B cell (primary cell): ENCODE data around the gene WDR62. TPM values are rescaled to one million over a fixed set of nuclear protein-coding genes. Genes with fewer than 3 reads are reported as not detected.

Source experiments
- ATAC-seq: fragments of 200-7000 bp; cut with Tn5 transposase; one replicate; pipeline ENCODE4 v1.10.0; 2021; ENCODE audit warnings: low read depth, mild to moderate bottlenecking, moderate number of reproducible peaks, moderate library complexity
- CTCF ChIA-PET: fragments of 350-600 bp; sonication (Branson Sonifier 250); formaldehyde crosslinking; loops from one replicate; lab custom pipeline; 2021; ENCODE audit warnings: antibody characterized with exemption, inconsistent platforms; lab: Charles Lee
- POLR2A ChIA-PET: fragments of 350-600 bp; sonication (Branson Sonifier 250); formaldehyde crosslinking; loops from one replicate; lab custom pipeline; 2021; ENCODE audit warnings: antibody characterized with exemption; lab: Charles Lee
- DNase-seq: peaks from one replicate; pipeline ENCODE4 v3.0.0; 2013
- H2AFZ ChIP-seq: 2 replicates; pipeline ENCODE4 v1.6.1; 2012; ENCODE audit warnings: mild to moderate bottlenecking, low read depth, low read length; ENCODE audit not compliant: insufficient read depth, poor library complexity, severe bottlenecking
- H3K27ac ChIP-seq, 2 donors: 1 replicate in 1 of 2; 2 replicates in 1 of 2; pipeline ENCODE4 v1.5.1; 2012 to 2013; ENCODE audit warnings: low read length in 2 of 2, mild to moderate bottlenecking in 2 of 2, moderate library complexity in 1 of 2
- H3K27me3 ChIP-seq, 4 experiments: fragments of 200-600 bp in 1 of 4; sonication (generic) in 1 of 4; replicated peaks in 1 of 4; 1 replicate in 2 of 4; 2 replicates in 2 of 4; pipeline versions ENCODE4 v1.6.1 to v1.7.0; 2013 to 2016; ENCODE audit warnings: low read length in 3 of 4, mild to moderate bottlenecking in 2 of 4, mixed read lengths in 1 of 4, moderate library complexity in 1 of 4; ENCODE audit not compliant: insufficient read depth in 4 of 4, control insufficient read depth in 3 of 4; ENCODE audit errors: control extremely low read depth in 1 of 4
- H3K36me3 ChIP-seq, 2 experiments: replicated peaks in 1 of 2; 1 replicate in 1 of 2; 2 replicates in 1 of 2; pipeline versions ENCODE4 v1.6.1 to v1.7.1; 2013; ENCODE audit warnings: low read length in 1 of 2; ENCODE audit not compliant: insufficient read depth in 2 of 2, control insufficient read depth in 1 of 2; ENCODE audit errors: control extremely low read depth in 1 of 2, extremely low read depth in 1 of 2
- H3K4me1 ChIP-seq, 2 donors: fragments of 200-600 bp in 1 of 2; sonication (generic) in 1 of 2; 1 replicate in 1 of 2; 2 replicates in 1 of 2; pipeline versions ENCODE4 v1.5.1 to v1.6.1; 2013 to 2017; ENCODE audit warnings: low read length in 2 of 2; ENCODE audit not compliant: control insufficient read depth in 2 of 2, insufficient read depth in 2 of 2
- H3K4me2 ChIP-seq: replicated peaks from 2 replicates; pipeline ENCODE3; 2012; ENCODE audit warnings: mild to moderate bottlenecking, low read depth, low read length; ENCODE audit not compliant: poor library complexity, severe bottlenecking
- H3K4me3 ChIP-seq, 5 experiments: fragments of 200-600 bp in 1 of 5; sonication (generic) in 1 of 5; 1 replicate in 3 of 5; 2 replicates in 2 of 5; pipeline versions ENCODE4 v1.5.1 to v1.7.0; 2011 to 2016; ENCODE audit warnings: low read length in 4 of 5, mild to moderate bottlenecking in 4 of 5, low read depth in 2 of 5, control low read depth in 1 of 5, moderate library complexity in 1 of 5; ENCODE audit not compliant: insufficient read depth in 1 of 5; ENCODE audit errors: control extremely low read depth in 1 of 5, extremely low read depth in 1 of 5
- H3K79me2 ChIP-seq: fragments of 200-600 bp; sonication (generic); one replicate; pipeline ENCODE4 v1.6.0; 2016; ENCODE audit warnings: low read length; ENCODE audit not compliant: control insufficient read depth, insufficient read depth
- H3K9ac ChIP-seq: fragments of 200-600 bp; sonication (generic); 2 replicates; pipeline ENCODE4 v1.6.1; 2017; ENCODE audit warnings: mild to moderate bottlenecking, low read length, moderate library complexity
- H3K9me3 ChIP-seq, 3 donors: one replicate each; pipeline versions ENCODE4 v1.6.1 to v1.7.1; 2013; ENCODE audit warnings: low read length in 2 of 3; ENCODE audit not compliant: control insufficient read depth in 2 of 3, insufficient read depth in 1 of 3; ENCODE audit errors: control extremely low read depth in 1 of 3
- H4K20me1 ChIP-seq: 2 replicates; pipeline ENCODE4 v1.6.0; 2012; ENCODE audit warnings: mild to moderate bottlenecking, low read length; ENCODE audit not compliant: insufficient read depth, control insufficient read depth, poor library complexity, severe bottlenecking
- H3K27ac Mint-ChIP-seq: one replicate; pipeline ENCODE4 v1.8.0; 2021; ENCODE audit warnings: mixed read lengths
- H3K27me3 Mint-ChIP-seq: one replicate; pipeline ENCODE4 v1.8.0; 2021; ENCODE audit warnings: mixed read lengths
- H3K4me1 Mint-ChIP-seq: one replicate; pipeline ENCODE4 v1.8.0; 2021; ENCODE audit warnings: mixed read lengths
- H3K4me3 Mint-ChIP-seq: one replicate; pipeline ENCODE4 v1.8.0; 2021; ENCODE audit warnings: mixed read lengths
- H3K9me3 Mint-ChIP-seq: one replicate; pipeline ENCODE4 v1.8.0; 2022; ENCODE audit warnings: mixed read lengths; ENCODE audit not compliant: insufficient read depth
- CTCF ChIP-seq: fragments of 200-600 bp; IDR thresholded peaks from one replicate; pipeline ENCODE4 v1.8.0; 2022; ENCODE audit warnings: antibody characterized with exemption, mild to moderate bottlenecking
- EZH2 ChIP-seq: IDR thresholded peaks from 2 replicates; pipeline ENCODE4 v1.6.1; 2012; ENCODE audit warnings: borderline replicate concordance, low read depth, mild to moderate bottlenecking, moderate library complexity, low read length; ENCODE audit not compliant: insufficient read depth, poor library complexity, severe bottlenecking
- WGBS: methylation state at CpG from one replicate; pipeline ENCODE4 v1.1.5; 2013; ENCODE audit warnings: missing lambda C conversion rate; ENCODE audit not compliant: insufficient coverage; 5-methylcytosine and 5-hydroxymethylcytosine counted together
- intact Hi-C: fragments of 100-400 bp; cut with micrococcal nuclease; formaldehyde crosslinking; loops from one replicate; pipeline ENCODE4 v1.10.0; 2022
- polyA plus RNA-seq: library from polyadenylated mRNA; depleted of rRNA; stranded (reverse); fragments of >200 nt; gene quantifications from 2 replicates; pipeline ENCODE4 v1.2.3, GENCODE V29; 2012
- total RNA-seq, 2 donors: library from RNA; stranded (reverse); fragments of 120-200 nt in 1 of 2; gene quantifications; 1 replicate in 1 of 2; 2 replicates in 1 of 2; pipeline versions ENCODE4 v1.2.3 to v1.2.4, GENCODE V29; 2013 to 2022

The WDR62 gene
- total and polyA plus RNA-seq, 2 donors (not counting 1 experiment from before 2014, with no cell fraction given) = 1.8 to 1.9 TPM

DNA sequence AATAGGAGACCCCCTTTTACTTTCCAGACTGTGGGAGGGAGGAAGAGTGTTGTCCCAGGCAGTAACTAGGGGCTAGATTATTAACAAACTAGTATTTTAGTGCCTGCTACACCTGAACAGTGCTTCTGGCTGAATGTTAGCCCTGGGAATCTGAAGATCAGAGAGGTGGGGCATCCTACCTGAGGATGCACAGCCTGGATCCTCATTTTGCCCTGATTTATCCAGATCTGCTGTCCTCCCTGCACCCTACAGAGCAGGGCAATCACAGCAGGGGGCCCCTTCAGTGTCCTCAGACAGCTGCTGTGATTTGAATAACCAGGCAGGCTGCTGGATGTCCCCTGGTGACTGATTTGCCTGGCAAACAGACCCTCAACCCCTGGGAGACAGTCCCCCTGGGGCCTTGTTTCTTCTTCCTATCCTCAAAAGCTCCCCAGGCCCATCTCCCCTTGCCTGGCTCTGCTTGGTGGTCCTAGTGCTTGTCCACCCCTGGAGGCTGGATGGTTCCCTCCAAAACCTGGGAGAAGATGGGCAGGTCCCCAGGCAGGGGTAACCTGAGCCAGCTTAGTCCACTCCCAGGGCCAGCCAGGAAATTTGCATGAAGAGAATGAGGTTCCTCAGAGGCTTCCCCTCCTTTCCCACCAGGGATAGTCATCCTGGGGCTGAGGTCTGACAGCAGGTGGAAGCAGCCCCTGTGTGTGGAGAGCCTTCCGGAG, 55.9 kb downstream of the WDR62 start, which contains the start of gene OVOL3:
OVOL3 (plus strand) TSS at position 657 of the 713 bp plus-strand sequence. CDS start 60 bp downstream, outside the sequence.
- peaks cover 0 to 12% (median 0%) of the 10 kb centered on the region in 3 donors for H3K9me3 ChIP-seq
- H3K4me1 Mint-ChIP-seq = peaks cover 25% of the 10 kb centered on the region
- ATAC-seq (no peak), DNase-seq (no peak)
- H3K27ac Mint-ChIP-seq = no peak within 1 kb of the TSS
- H3K9me3 Mint-ChIP-seq = no peaks in the 10 kb centered on the region
- peaks cover 7% of the 10 kb centered on the region for H4K20me1 ChIP-seq
- H3K9ac ChIP-seq = no peak within 1 kb of the TSS
- H3K36me3 ChIP-seq = peaks cover 0 to 14% of the 10 kb centered on the region in 2 experiments
- H3K4me3 ChIP-seq = no peak within 1 kb of the TSS
- H3K27ac ChIP-seq = no peak within 1 kb of the TSS
- WGBS = 60% methylated on average over 1 of the region's 1 CpG
- no peak for TF ChIP-seq CTCF
- TF ChIP-seq EZH2 = no peak
- peaks cover 13% of the 10 kb centered on the region for H3K79me2 ChIP-seq
- intact Hi-C loops = loop anchor here (10.0 kb wide), 1 partner anchor 466 kb away; the partner anchor contains the start of genes COX6B1 and ETV2
- H3K27me3 ChIP-seq = no peaks in the 10 kb centered on the region
- peak within 1 kb of the TSS; percentile 1 for H3K4me3 Mint-ChIP-seq
- H2AFZ ChIP-seq = no peak within 1 kb of the TSS
- H3K4me2 ChIP-seq = no peak within 1 kb of the TSS
- CTCF ChIA-PET = no interaction called here
- H3K27me3 Mint-ChIP-seq = no peaks in the 10 kb centered on the region
- POLR2A ChIA-PET = no interaction called here
- peaks cover 9 to 12% of the 10 kb centered on the region in 2 donors for H3K4me1 ChIP-seq

DNA sequence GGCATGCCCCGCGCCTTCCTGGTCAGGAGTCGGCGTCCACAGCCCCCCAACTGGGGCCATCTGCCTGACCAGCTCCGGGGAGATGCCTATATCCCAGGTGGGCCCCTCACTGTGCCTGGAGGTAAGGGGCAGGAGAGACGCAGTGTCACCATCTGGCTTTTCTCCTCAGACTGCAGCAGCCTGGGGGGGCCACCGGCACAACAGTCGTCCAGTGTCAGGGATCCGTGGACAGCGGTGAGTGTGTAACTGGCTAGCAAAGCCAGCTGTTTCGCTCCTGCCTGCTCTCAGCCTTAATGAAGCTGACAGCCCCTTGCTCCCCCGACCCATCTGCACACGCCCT, 56.5 kb downstream of the WDR62 start:
- Histone ChIP-seq H3K27ac (no peak overlapping the region), H3K4me1 (peaks cover 13 to 17% of the 10 kb centered on the region in 2 donors), H2AFZ (no peak overlapping the region), H3K9ac (no peak overlapping the region), H3K4me3 (no peak overlapping the region), H4K20me1 (peaks cover 7% of the 10 kb centered on the region), H3K79me2 (peaks cover 19% of the 10 kb centered on the region), H3K4me2 (no peak overlapping the region), H3K27me3 (no peaks in the 10 kb centered on the region), H3K9me3 (peaks cover 0 to 12% (median 0%) of the 10 kb centered on the region in 3 donors), H3K36me3 (peaks cover 0 to 14% of the 10 kb centered on the region in 2 experiments)
- WGBS = 79% methylated on average over 12 of the region's 13 CpGs
- Mint-ChIP-seq H3K27ac (no peak overlapping the region), H3K27me3 (no peaks in the 10 kb centered on the region), H3K4me3 (no peak overlapping the region), H3K4me1 (peaks cover 28% of the 10 kb centered on the region), H3K9me3 (no peaks in the 10 kb centered on the region)
- intact Hi-C loops = loop anchor here (10.0 kb wide), 1 partner anchor 466 kb away; the partner anchor contains the start of genes COX6B1 and ETV2
- TF ChIP-seq EZH2 = no peak
- TF ChIP-seq CTCF = no peak
- no peak for ATAC-seq
- POLR2A ChIA-PET = no interaction called here
- no peak for DNase-seq
- CTCF ChIA-PET = no interaction called here
